GM23248 (cell line): ENCODE data around the gene CDC14A. TPM values are rescaled to one million over a fixed set of nuclear protein-coding genes. Genes with fewer than 3 reads are reported as not detected.

Source experiments
- DNase-seq: peaks from one replicate; pipeline ENCODE4 v3.0.0-alpha.2; 2015
- H2AFZ ChIP-seq: fragments of 200-600 bp; sonication (generic); 2 replicates; pipeline ENCODE4 v1.6.1; 2016; ENCODE audit warnings: antibody characterized with exemption
- H3F3A ChIP-seq: fragments of 200-600 bp; sonication (generic); 2 replicates; pipeline ENCODE4 v1.6.1; 2016; ENCODE audit warnings: mild to moderate bottlenecking, antibody characterized with exemption, mixed run types; ENCODE audit not compliant: insufficient read depth
- H3K27ac ChIP-seq: fragments of 200-600 bp; sonication (generic); 2 replicates; pipeline ENCODE4 v1.5.1; 2016; ENCODE audit warnings: mild to moderate bottlenecking
- H3K27me3 ChIP-seq: fragments of 200-600 bp; sonication (generic); replicated peaks from 2 replicates; pipeline ENCODE4 v1.6.1; 2016; ENCODE audit warnings: mild to moderate bottlenecking; ENCODE audit not compliant: insufficient read depth
- H3K36me3 ChIP-seq: fragments of 200-600 bp; sonication (generic); 2 replicates; pipeline ENCODE4 v1.6.1; 2016; ENCODE audit warnings: low read depth, mild to moderate bottlenecking
- H3K4me1 ChIP-seq: fragments of 200-600 bp; sonication (generic); 2 replicates; pipeline ENCODE4 v1.6.1; 2016; ENCODE audit warnings: mild to moderate bottlenecking; ENCODE audit not compliant: insufficient read depth
- H3K4me2 ChIP-seq: fragments of 200-600 bp; sonication (generic); one replicate; pipeline ENCODE4 v1.6.1; 2016; ENCODE audit warnings: mild to moderate bottlenecking; ENCODE audit not compliant: unreplicated experiment
- H3K4me3 ChIP-seq: fragments of 200-600 bp; sonication (generic); 2 replicates; pipeline ENCODE4 v1.5.1; 2016; ENCODE audit warnings: mild to moderate bottlenecking
- H3K79me2 ChIP-seq: fragments of 200-600 bp; sonication (generic); 2 replicates; pipeline ENCODE4 v1.6.1; 2016; ENCODE audit warnings: mild to moderate bottlenecking; ENCODE audit not compliant: insufficient read depth
- H3K9ac ChIP-seq: fragments of 200-600 bp; sonication (generic); 2 replicates; pipeline ENCODE4 v1.6.1; 2016; ENCODE audit warnings: mild to moderate bottlenecking
- H3K9me2 ChIP-seq: fragments of 200-600 bp; sonication (generic); 2 replicates; pipeline ENCODE4 v1.6.1; 2016; ENCODE audit warnings: mixed run types, mild to moderate bottlenecking, moderate library complexity; ENCODE audit not compliant: insufficient read depth
- H3K9me3 ChIP-seq: fragments of 200-600 bp; sonication (generic); one replicate; pipeline ENCODE4 v1.6.1; 2017; ENCODE audit warnings: low read depth
- H4K20me1 ChIP-seq: fragments of 200-600 bp; sonication (generic); 2 replicates; pipeline ENCODE4 v1.6.0; 2016; ENCODE audit not compliant: insufficient read depth
- EZH2 ChIP-seq: fragments of 200-600 bp; sonication (generic); IDR thresholded peaks from 2 replicates; pipeline ENCODE4 v1.6.1; 2018; ENCODE audit warnings: antibody characterized with exemption, mild to moderate bottlenecking; ENCODE audit not compliant: insufficient read depth, poor library complexity, severe bottlenecking
- EZH2phosphoT487 ChIP-seq: fragments of 200-600 bp; sonication (generic); IDR thresholded peaks from 2 replicates; pipeline ENCODE4 v1.6.1; 2018; ENCODE audit warnings: antibody characterized with exemption, moderate library complexity, mild to moderate bottlenecking, low read depth; ENCODE audit not compliant: insufficient read depth
- WGBS, 2 experiments: methylation state at CpG; one replicate each; pipeline ENCODE4 v1.1.6; 2015 to 2017; ENCODE audit warnings: low lambda C conversion rate in 2 of 2, low coverage in 1 of 2; ENCODE audit errors: missing lambda C conversion rate in 2 of 2; 5-methylcytosine and 5-hydroxymethylcytosine counted together
- in situ Hi-C: fragments of 300-500 bp; cut with MboI; formaldehyde crosslinking; loops from 2 replicates; pipeline ENCODE4 v1.15.0; 2020
- polyA plus RNA-seq: library from polyadenylated mRNA; unstranded; fragments of >200 nt; fragmentation: Nextera tagmentation; extraction: Ambion mirVana; gene quantifications from 2 replicates; pipeline ENCODE4 v1.2.1, GENCODE V29; 2016
- total RNA-seq: library from RNA; depleted of rRNA; stranded (reverse); fragments of >200 nt; shearing (Covaris generic); gene quantifications from 2 replicates; pipeline ENCODE4 v1.2.3, GENCODE V29; 2014

The CDC14A gene
- total and polyA plus RNA-seq, 2 experiments from 2014 or later, result 1.5 to 1.8 TPM

- Histone ChIP-seq H3K4me1 (0 out of 2 replicates have a peak, but pooled peaks cover 13% of the 10 kb centered on the region), H3K9me2 (no peaks in the 10 kb centered on the region), H3K27ac (no peak overlapping the region), H3K4me2 (no peak overlapping the region), H3K79me2 (no peaks in the 10 kb centered on the region), H3K9ac (no peak overlapping the region), H3K36me3 (no peaks in the 10 kb centered on the region), H3K27me3 (no peaks in the 10 kb centered on the region), H3K9me3 (no peaks in the 10 kb centered on the region), H2AFZ (no peak overlapping the region), H4K20me1 (no peaks in the 10 kb centered on the region), H3K4me3 (no peak overlapping the region), H3F3A (no peaks in the 10 kb centered on the region)
- DNase-seq, result peak; percentile 18
- in situ Hi-C loops, result no loop called here
- 87% methylated on average over 3 of the region's 3 CpGs for WGBS, 2 experiments
- no peak for TF ChIP-seq EZH2
- no peak for TF ChIP-seq EZH2phosphoT487
Measured at GRCh38 chr1:100502052-100502792, 149.9 kb downstream of the CDC14A start.

- H3K4me3 ChIP-seq, result no peak overlapping the region
- DNase-seq, result no peak
Measured at GRCh38 chr1:100506217-100506616, 153.9 kb downstream of the CDC14A start.

GRCh38 chr1:100510451-100510850, 158.1 kb downstream of the CDC14A start:
- Histone ChIP-seq H3K79me2 (no peaks in the 10 kb centered on the region), H3K4me3 (no peak overlapping the region), H3K9me2 (no peaks in the 10 kb centered on the region), H3K27me3 (no peaks in the 10 kb centered on the region), H3K36me3 (no peaks in the 10 kb centered on the region), H3K27ac (no peak overlapping the region), H2AFZ (no peak overlapping the region), H3F3A (no peaks in the 10 kb centered on the region), H3K9me3 (no peaks in the 10 kb centered on the region), H3K9ac (no peak overlapping the region), H3K4me1 (no peaks in the 10 kb centered on the region), H4K20me1 (no peaks in the 10 kb centered on the region), H3K4me2 (no peak overlapping the region)
- in situ Hi-C loops, result no loop called here
- DNase-seq, result no peak
- TF ChIP-seq EZH2 (no peak), EZH2phosphoT487 (no peak)
- WGBS, 2 experiments, result 27 to 43% methylated on average over 1 of the region's 1 CpG

More at GRCh38 chr1:100506217-100506616, 153.9 kb downstream of the CDC14A start:
- in situ Hi-C loops, result no loop called here
- H3K36me3 ChIP-seq, result no peaks in the 10 kb centered on the region
- H3K27ac ChIP-seq, result no peak overlapping the region
- H4K20me1 ChIP-seq, result no peaks in the 10 kb centered on the region
- H3K9me2 ChIP-seq, result no peaks in the 10 kb centered on the region
- no peak for TF ChIP-seq EZH2
- TF ChIP-seq EZH2phosphoT487, result no peak
- H3K79me2 ChIP-seq, result no peaks in the 10 kb centered on the region
- no peak overlapping the region for H3K9ac ChIP-seq
- H2AFZ ChIP-seq, result no peak overlapping the region
- 0 out of 2 replicates have a peak, but pooled peaks cover 7% of the 10 kb centered on the region for H3K4me1 ChIP-seq
- 76 to 79% methylated on average over 2 of the region's 2 CpGs for WGBS, 2 experiments
- no peaks in the 10 kb centered on the region for H3F3A ChIP-seq
- no peaks in the 10 kb centered on the region for H3K9me3 ChIP-seq
- H3K4me2 ChIP-seq, result no peak overlapping the region
- no peaks in the 10 kb centered on the region for H3K27me3 ChIP-seq

- Histone ChIP-seq H3K9me3 (no peaks in the 10 kb centered on the region), H3K27ac (no peak overlapping the region), H3F3A (no peaks in the 10 kb centered on the region), H3K27me3 (no peaks in the 10 kb centered on the region), H3K4me3 (no peak overlapping the region), H3K9ac (no peak overlapping the region), H3K9me2 (no peaks in the 10 kb centered on the region), H4K20me1 (no peaks in the 10 kb centered on the region), H3K4me2 (no peak overlapping the region), H3K36me3 (no peaks in the 10 kb centered on the region), H3K4me1 (no peaks in the 10 kb centered on the region), H3K79me2 (no peaks in the 10 kb centered on the region), H2AFZ (no peak overlapping the region)
- DNase-seq, result no peak
- in situ Hi-C loops, result no loop called here
- 96 to 98% methylated on average over 4 of the region's 4 CpGs for WGBS, 2 experiments
- TF ChIP-seq EZH2 (no peak), EZH2phosphoT487 (no peak)
Measured at GRCh38 chr1:100511058-100511457, 158.8 kb downstream of the CDC14A start.
